CD14-positive monocyte (primary cell): ENCODE data around the gene DNAH10. TPM values are rescaled to one million over a fixed set of nuclear protein-coding genes. Genes with fewer than 3 reads are reported as not detected.

Source experiments
- DNase-seq, 3 donors: peaks; one replicate each; pipeline ENCODE4 v3.0.0-alpha.2; 2011 to 2022
- H2AFZ ChIP-seq: 2 replicates; pipeline ENCODE4 v1.6.0; 2012; ENCODE audit warnings: mild to moderate bottlenecking, low read depth, low read length, inconsistent platforms; ENCODE audit not compliant: insufficient read depth, poor library complexity, severe bottlenecking
- H3K27ac ChIP-seq, 2 donors: 1 replicate in 1 of 2; 2 replicates in 1 of 2; pipeline ENCODE4 v1.5.1; 2012 to 2013; ENCODE audit warnings: low read length in 2 of 2, control low read depth in 1 of 2, inconsistent platforms in 1 of 2, low read depth in 1 of 2, mild to moderate bottlenecking in 1 of 2
- H3K27me3 ChIP-seq, 2 donors: one replicate each; pipeline versions ENCODE4 v1.6.0 to v1.6.1; 2011 to 2013; ENCODE audit warnings: low read length in 2 of 2; ENCODE audit not compliant: control insufficient read depth in 2 of 2, insufficient read depth in 2 of 2
- H3K36me3 ChIP-seq, 2 donors: replicated peaks in 1 of 2; 1 replicate in 1 of 2; 2 replicates in 1 of 2; pipeline versions ENCODE4 v1.5.1 to v1.6.1; 2012 to 2013; ENCODE audit warnings: low read length in 2 of 2, control low read depth in 1 of 2, inconsistent platforms in 1 of 2, mild to moderate bottlenecking in 1 of 2; ENCODE audit not compliant: insufficient read depth in 2 of 2, control insufficient read depth in 1 of 2
- H3K4me1 ChIP-seq, 2 donors: 1 replicate in 1 of 2; 2 replicates in 1 of 2; pipeline versions ENCODE4 v1.5.1 to v1.6.1; 2012 to 2013; ENCODE audit warnings: low read length in 2 of 2, control low read depth in 1 of 2, inconsistent platforms in 1 of 2, mild to moderate bottlenecking in 1 of 2, moderate library complexity in 1 of 2; ENCODE audit not compliant: insufficient read depth in 2 of 2, control insufficient read depth in 1 of 2
- H3K4me2 ChIP-seq: replicated peaks from 2 replicates; pipeline ENCODE3; 2012; ENCODE audit warnings: low read length, moderate library complexity, mild to moderate bottlenecking; ENCODE audit not compliant: poor library complexity, severe bottlenecking; ENCODE audit errors: extremely low read depth
- H3K4me3 ChIP-seq, 3 experiments: fragments of 200-600 bp in 1 of 3; sonication (generic) in 1 of 3; replicated peaks in 1 of 3; 1 replicate in 2 of 3; 2 replicates in 1 of 3; pipeline ENCODE4 v1.5.1; 2011 to 2013; ENCODE audit warnings: low read length in 3 of 3, mild to moderate bottlenecking in 3 of 3, control low read depth in 2 of 3, low read depth in 2 of 3, inconsistent platforms in 1 of 3, moderate library complexity in 1 of 3
- H3K79me2 ChIP-seq: 2 replicates; pipeline ENCODE4 v1.6.0; 2012; ENCODE audit warnings: mild to moderate bottlenecking, control low read depth, inconsistent platforms, low read length, moderate library complexity; ENCODE audit not compliant: insufficient read depth
- H3K9ac ChIP-seq: 2 replicates; pipeline ENCODE4 v1.6.0; 2017; ENCODE audit warnings: low read length, mild to moderate bottlenecking; ENCODE audit not compliant: insufficient read depth, poor library complexity, severe bottlenecking
- H3K9me3 ChIP-seq, 2 donors: replicated peaks in 1 of 2; 1 replicate in 1 of 2; 2 replicates in 1 of 2; pipeline versions ENCODE4 v1.5.1 to v1.6.1; 2012 to 2013; ENCODE audit warnings: low read length in 2 of 2, control low read depth in 1 of 2; ENCODE audit not compliant: control insufficient read depth in 1 of 2, insufficient read depth in 1 of 2
- H4K20me1 ChIP-seq: 2 replicates; pipeline ENCODE4 v1.6.0; 2012; ENCODE audit warnings: mild to moderate bottlenecking, low read length, control low read depth, moderate library complexity; ENCODE audit not compliant: insufficient read depth
- H3K27ac Mint-ChIP-seq, 7 donors: one replicate each; pipeline ENCODE4 v1.8.0; 2020; ENCODE audit warnings: mild to moderate bottlenecking in 7 of 7, mixed read lengths in 7 of 7, moderate library complexity in 6 of 7, inconsistent platforms in 2 of 7
- H3K27me3 Mint-ChIP-seq, 3 donors: one replicate each; pipeline ENCODE4 v1.8.0; 2021 to 2022; ENCODE audit warnings: low read depth in 3 of 3, mild to moderate bottlenecking in 3 of 3, mixed read lengths in 3 of 3, moderate library complexity in 3 of 3, inconsistent platforms in 1 of 3
- H3K36me3 Mint-ChIP-seq, 2 donors: one replicate each; pipeline ENCODE4 v1.8.0; 2020; ENCODE audit warnings: mixed read lengths in 2 of 2, inconsistent platforms in 1 of 2, mild to moderate bottlenecking in 1 of 2
- H3K4me1 Mint-ChIP-seq: one replicate; pipeline ENCODE4 v1.8.0; 2020; ENCODE audit warnings: mild to moderate bottlenecking, mixed read lengths
- H3K4me3 Mint-ChIP-seq, 2 donors: one replicate each; pipeline ENCODE4 v1.8.0; 2020; ENCODE audit warnings: mild to moderate bottlenecking in 2 of 2, mixed read lengths in 2 of 2, moderate library complexity in 1 of 2
- H3K9me3 Mint-ChIP-seq, 7 donors: one replicate each; pipeline ENCODE4 v1.8.0; 2020 to 2022; ENCODE audit warnings: mixed read lengths in 7 of 7, mild to moderate bottlenecking in 6 of 7, moderate library complexity in 6 of 7, inconsistent platforms in 2 of 7
- CTCF ChIP-seq: fragments of 200-600 bp; IDR thresholded peaks from one replicate; pipeline ENCODE4 v1.8.0; 2022; ENCODE audit warnings: antibody characterized with exemption, mild to moderate bottlenecking
- WGBS: methylation state at CpG from one replicate; pipeline ENCODE4 v1.1.5; 2013; ENCODE audit warnings: missing lambda C conversion rate; ENCODE audit not compliant: insufficient coverage; 5-methylcytosine and 5-hydroxymethylcytosine counted together
- intact Hi-C, 2 donors: fragments of 100-400 bp; cut with micrococcal nuclease; formaldehyde crosslinking; loops; one replicate each; pipeline versions ENCODE4 v1.15.0 to v1.15.1; 2023
- polyA plus RNA-seq, 3 donors: library from polyadenylated mRNA; depleted of rRNA in 1 of 3; unstranded in 2 of 3; stranded (reverse) in 1 of 3; fragments of 300-500 nt in 2 of 3; fragments of >200 nt in 1 of 3; fragmentation: Illumina TruSeq in 2 of 3; gene quantifications; 1 replicate in 2 of 3; 2 replicates in 1 of 3; pipeline ENCODE4 v1.2.3, GENCODE V29; 2012 to 2021

DNAH10 gene
- polyA plus RNA-seq, 3 donors = not detected

GRCh38 chr12:123897221-123897620 is 135.1 kb downstream of the DNAH10 start:
- Histone ChIP-seq H2AFZ (no peak overlapping the region), H3K36me3 (no peaks in the 10 kb centered on the region), H3K79me2 (no peaks in the 10 kb centered on the region), H3K4me1 (no peaks in the 10 kb centered on the region), H4K20me1 (no peaks in the 10 kb centered on the region), H3K27ac (no peak overlapping the region), H3K9ac (no peak overlapping the region), H3K9me3 (no peaks in the 10 kb centered on the region), H3K27me3 (no peaks in the 10 kb centered on the region), H3K4me3 (no peak overlapping the region), H3K4me2 (no peak overlapping the region)
- no peak for TF ChIP-seq CTCF
- 100% methylated on average over 1 of the region's 5 CpGs for WGBS
- DNase-seq = no peak
- Mint-ChIP-seq H3K36me3 (no peaks in the 10 kb centered on the region), H3K27ac (no peak overlapping the region), H3K4me3 (no peak overlapping the region), H3K9me3 (peaks cover 0 to 2% (median 0%) of the 10 kb centered on the region in 7 donors), H3K4me1 (peaks cover 12% of the 10 kb centered on the region), H3K27me3 (peaks cover 0 to 3% (median under 1%) of the 10 kb centered on the region in 3 donors)
- intact Hi-C loops = no loop called here

GRCh38 chr12:123898673-123899072 is 136.6 kb downstream of the DNAH10 start:
- Histone ChIP-seq H3K4me3 (no peak overlapping the region), H3K4me2 (no peak overlapping the region), H3K9me3 (no peaks in the 10 kb centered on the region), H3K36me3 (no peaks in the 10 kb centered on the region), H3K27me3 (no peaks in the 10 kb centered on the region), H3K27ac (no peak overlapping the region), H3K4me1 (no peaks in the 10 kb centered on the region), H4K20me1 (no peaks in the 10 kb centered on the region), H3K79me2 (no peaks in the 10 kb centered on the region), H3K9ac (no peak overlapping the region), H2AFZ (no peak overlapping the region)
- peaks cover 0 to 2% (median 0%) of the 10 kb centered on the region in 7 donors for H3K9me3 Mint-ChIP-seq
- H3K4me1 Mint-ChIP-seq = peaks cover 12% of the 10 kb centered on the region
- WGBS = 96% methylated on average over 12 of the region's 18 CpGs
- TF ChIP-seq CTCF = no peak
- peaks cover 0 to 3% (median 1%) of the 10 kb centered on the region in 3 donors for H3K27me3 Mint-ChIP-seq
- no peaks in the 10 kb centered on the region for H3K36me3 Mint-ChIP-seq
- intact Hi-C loops = no loop called here
- H3K27ac Mint-ChIP-seq = no peak overlapping the region
- no peak for DNase-seq
- no peak overlapping the region for H3K4me3 Mint-ChIP-seq
